Central memory CD4-positive, alpha-beta T cell (primary cell): ENCODE results near the gene IGFL3.
"Not testable (repeated sequence)": the region's sequence is repeated elsewhere in the genome, so short reads cannot be mapped to it uniquely, and the experiment has no call there.

Source experiments
- DNase-seq: peaks from one replicate; pipeline ENCODE4 v3.0.0; 2022

IGFL3 gene

DNA sequence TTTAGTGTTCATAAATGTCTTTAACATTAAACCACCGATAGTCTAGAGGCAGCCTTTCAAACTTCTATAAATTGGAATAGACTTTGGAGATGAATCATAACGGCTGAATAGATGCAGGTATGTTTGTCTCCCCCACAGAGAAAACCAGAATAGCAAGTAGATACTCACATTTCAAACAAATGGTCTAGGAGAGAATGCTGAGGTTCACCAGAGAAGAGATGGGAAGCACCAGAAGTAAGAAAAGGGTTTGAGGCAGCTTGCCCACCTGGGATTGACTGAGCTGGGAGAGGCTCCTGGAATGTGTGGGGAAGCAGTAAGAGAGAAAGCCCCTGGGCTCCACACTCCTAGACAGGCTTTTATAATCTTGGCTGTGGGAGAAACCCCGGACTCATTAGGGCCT lies 6.4 kb downstream of the IGFL3 start:
- no peak for DNase-seq

DNA sequence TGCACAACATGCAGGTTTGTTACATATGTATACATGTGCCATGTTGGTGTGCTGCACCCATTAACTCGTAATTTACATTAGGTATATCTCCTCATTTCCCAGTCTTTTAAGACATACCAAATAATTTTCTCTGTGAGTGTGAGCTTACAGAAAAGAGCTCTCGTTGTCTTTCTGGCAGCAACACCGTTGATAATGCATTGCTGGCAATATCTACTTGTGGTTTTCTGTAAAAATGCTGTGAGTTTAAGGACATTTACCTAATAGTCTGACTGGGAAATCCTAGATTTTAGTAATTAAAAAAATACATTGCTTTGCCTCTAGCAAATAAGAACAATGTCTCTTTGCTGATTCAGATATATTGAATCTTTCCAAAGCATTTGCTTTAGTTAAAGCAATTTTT lies 8.4 kb downstream of the IGFL3 start:
- no peak for DNase-seq

DNA sequence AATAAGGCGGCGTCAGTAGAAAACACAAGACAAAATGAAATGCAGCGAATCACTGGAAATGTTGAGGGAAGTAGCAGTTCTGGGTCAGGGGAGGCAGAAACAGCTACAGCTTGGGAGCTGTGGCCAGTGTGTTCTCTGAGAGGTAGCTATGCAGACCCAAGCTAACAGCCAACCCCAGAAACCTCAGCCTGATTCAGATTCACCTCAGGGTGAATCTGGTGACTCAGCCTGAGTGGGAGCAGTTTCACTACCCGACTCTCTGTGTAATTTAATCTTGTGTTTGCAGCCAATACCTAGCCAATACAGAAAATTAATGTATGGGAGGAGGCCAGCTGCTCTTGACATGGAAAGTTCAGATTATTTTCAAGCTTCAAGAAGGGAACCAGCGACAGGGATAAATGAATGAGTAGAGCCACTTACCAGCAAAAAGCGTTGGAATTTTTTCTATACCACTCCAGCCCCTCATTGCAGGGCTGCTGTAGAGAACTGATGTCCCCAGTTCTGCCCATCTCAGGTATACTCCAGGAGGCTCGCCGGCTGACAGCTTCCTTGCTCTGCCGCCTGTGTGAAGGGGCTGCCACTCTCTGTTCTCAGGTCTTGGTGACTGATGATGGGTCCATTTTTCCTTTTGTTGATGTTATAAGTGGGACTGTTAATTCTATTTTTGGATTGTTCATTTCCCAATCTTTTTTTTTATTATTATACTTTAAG lies 8.9 kb downstream of the IGFL3 start:
- no peak for DNase-seq

DNA sequence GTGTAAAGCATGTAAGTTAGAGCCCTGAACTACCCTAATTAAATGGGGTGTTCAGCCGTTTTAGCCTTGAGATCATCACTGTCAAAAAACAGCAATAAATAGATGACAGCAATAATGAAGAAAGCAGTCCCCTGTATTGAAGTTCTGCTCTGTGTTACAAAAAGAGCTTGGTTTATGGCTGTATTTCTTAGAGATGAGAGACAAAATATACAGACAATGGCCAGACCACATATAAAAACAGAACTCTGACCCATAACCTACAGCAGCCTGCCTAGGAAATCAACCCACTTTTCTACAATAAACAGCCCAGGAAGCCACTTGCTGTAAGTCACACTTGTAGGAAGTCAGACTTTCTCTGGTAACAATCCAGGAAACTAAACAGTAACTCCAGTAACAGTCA lies 10.8 kb downstream of the IGFL3 start:
- no peak for DNase-seq

DNA sequence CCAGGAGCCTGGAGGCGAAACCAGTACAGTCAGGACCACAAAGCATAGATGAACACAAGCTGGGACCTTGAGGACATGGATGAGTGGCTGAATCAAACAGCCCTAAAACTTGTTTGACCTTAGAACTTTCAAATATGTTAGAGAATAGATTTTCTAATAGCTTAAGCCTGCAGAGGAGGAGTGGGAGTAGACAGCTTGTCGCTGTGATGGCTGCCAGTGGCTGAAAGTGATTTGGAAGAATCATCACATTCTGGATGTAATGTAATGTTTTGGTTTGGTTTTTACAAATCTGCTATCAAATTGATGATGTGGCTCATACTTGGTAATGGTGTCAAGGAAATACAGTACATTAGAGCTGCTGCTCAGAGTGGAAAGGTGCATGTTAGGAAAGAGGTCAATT lies 12.0 kb downstream of the IGFL3 start:
- DNase-seq, result no peak

DNA sequence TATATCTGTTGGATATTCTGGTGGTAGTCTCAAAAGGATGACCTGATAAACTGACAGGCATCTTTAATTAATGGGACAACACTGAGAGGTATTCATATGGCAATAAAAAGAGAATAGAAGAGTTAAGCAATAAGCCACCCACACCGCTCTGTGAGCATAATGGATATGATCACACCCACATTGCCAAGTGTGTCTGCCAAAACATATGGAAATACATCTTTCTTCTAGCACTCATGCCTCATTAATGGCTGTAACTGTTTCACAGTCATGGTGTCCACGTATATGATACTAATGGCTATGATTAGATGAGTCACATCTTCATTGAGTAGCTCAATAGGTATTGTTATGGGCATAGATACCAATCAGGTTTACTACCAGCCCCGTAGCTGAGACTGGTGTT lies 13.1 kb downstream of the IGFL3 start:
- DNase-seq, result no peak

DNA sequence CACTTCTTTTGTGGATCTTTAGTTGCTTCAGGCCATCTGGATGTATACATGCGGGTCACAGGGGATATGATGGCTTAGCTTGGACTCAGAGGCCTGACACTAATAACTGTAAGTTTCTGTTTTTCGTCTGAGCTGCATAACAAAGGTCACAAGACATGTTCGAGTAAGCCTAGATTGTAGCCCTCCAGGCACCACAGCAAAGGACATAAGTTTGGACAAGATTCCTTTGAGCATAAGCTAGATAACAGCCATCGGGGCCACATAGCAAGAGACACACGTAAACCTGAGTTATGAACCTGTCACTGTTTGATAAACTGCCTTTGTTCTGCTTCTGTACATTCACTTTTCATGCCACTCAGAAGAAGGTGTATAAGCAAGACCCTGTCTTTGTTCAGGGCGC lies 14.6 kb downstream of the IGFL3 start:
- DNase-seq, result no peak

DNA sequence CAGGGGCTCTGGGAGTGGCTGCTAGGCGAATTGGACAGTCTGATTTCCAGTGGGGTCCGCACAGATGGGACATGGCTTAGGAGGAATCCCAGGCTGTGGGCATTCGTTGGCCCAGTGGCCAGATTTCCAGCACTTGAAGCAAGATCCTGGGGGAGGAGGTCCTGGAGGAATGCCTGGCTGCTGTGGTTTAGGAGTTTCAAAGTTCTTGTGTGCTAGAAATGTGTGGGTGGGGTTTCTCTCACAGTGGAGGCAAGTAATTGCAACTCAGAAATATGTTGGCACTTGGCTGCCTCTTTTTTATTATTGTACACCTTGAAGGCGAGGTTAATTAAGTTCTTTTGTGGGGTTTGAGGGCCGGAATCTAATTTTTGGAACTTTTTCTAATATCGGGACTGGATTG lies 17.1 kb downstream of the IGFL3 start:
- no peak for DNase-seq

DNA sequence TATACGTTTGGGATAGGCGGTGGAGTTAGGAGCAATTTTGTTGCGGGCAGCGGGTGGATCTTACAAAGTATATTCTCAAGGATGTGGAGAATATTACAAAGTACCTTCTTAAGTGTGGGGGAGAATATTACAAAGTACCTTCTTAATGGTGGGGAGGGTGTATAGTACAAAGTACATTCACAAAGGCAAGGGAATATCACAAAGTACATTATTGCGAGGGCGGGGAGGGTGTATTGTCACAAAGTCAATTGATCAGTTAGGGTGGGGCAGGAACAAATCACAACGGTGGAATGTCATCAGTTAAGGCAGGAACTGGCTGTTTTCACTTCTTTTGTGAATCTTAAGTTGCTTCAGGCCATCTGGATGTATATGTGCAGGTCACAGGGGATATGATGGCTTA lies 22.2 kb downstream of the IGFL3 start:
- not testable (repeated sequence) for DNase-seq

DNA sequence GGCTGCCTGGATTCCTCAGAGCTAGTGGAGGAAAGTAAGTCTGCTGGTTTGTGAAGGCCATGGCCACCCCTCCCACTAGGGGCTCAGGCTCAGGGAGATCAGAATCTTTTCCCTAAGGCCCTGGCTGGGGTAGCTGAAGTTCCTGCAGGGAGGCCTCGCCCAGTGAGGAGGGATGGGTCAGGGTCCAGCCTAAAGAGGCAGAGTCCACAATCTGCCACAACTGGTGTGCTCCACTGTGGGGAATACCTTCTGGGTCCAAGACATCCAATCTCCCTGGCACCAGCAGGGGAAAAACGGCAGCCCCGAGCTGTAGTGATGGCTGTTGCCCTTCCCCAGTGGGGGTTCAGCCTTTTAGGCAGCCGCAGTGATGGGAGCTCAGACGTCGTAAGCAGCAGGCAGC lies 23.2 kb downstream of the IGFL3 start:
- DNase-seq, result no peak

DNA sequence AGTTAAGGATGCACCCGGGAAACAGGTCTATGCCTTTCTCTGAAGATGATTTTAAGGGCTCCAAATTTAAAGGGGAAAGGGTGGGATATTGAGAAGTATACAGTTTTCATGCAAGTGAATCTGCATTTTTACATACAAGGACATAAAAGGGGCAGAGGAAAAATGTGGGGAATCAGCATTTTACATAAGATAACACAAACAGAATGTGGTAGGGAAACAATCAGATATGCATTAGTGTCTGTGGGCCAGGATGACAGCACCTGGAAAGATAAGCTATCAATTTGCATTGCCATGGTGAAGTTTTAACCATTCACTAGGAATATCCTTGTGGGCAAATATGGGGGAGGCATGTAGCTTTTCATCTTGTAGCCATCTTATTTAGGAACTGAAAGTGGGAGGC lies 24.1 kb downstream of the IGFL3 start:
- DNase-seq, result no peak

DNA sequence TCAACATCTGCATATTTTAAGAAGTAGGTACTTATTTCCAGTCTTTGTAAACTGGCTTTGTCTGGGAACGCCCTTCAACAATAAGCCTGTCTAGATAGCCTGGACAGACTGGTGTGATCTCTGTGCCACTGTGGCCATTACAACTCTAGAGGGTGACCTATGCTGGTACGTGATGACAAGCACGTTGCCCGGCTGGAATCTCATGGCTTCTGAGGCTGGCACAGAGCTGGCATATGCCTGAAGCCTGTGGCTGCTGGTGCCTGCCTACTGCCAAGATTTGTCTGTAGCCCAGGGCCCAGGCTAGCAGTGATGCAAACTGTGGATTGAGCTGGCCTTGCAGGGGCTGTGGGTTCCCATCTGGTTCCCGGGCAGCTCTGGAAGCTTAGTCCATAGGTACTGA lies 34.0 kb downstream of the IGFL3 start:
- DNase-seq, result no peak

DNA sequence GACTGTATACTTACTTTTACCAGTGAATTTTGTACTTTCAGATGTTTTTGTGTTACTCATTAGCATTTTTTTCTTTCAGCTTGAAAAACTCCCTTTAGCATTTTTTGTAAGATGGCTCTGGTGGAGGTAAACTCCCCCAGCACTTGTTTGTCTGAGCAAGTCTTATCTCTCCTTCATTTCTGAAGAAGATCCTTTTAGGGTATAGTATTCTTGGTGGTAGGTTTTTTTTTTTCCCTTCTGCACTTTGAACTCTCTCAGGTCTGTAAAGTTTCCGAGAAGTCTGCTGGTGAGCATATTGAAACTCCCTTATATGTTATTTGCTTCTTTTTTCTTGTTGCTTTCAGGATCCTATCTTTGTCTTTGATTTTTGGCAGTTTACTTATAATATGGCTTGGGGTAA lies 35.1 kb downstream of the IGFL3 start:
- no peak for DNase-seq

DNA sequence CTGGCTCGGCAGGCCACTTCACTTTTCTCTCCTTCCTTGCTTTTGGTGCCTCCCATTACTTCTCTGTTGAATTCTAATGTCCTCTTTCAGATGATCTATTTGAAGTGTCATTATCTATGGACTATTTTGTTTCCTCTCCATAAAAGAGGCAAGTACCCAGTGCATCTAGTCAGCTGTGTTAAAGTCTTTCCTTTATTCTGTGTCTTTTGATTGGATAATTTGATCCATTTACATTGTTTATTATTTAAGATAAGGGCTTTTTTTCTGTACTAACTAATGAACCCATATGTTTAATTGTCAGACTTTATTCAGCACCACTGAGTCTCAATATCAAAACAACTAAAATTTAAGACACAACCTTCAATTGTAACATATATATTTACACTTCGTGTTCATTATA lies 36.4 kb downstream of the IGFL3 start:
- DNase-seq, result no peak

DNA sequence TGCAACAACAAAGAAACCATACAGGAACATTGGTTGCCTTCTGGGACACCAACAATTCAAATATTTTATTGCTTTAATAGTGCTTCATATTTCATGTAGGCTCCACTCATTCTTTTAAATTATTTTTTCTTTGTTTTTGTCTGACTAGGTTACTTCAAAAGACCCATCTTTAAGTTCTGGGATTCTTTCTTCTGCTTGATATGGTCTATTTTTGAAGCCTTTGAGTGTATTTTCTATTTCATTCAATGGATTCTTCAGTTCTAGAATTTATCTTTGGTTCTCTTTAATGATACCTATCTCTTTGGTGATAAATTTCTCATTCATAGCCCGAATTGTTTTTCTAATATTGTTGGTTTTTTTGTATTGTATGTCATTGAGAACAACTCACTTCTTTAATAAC lies 38.6 kb downstream of the IGFL3 start:
- DNase-seq, result no peak

DNA sequence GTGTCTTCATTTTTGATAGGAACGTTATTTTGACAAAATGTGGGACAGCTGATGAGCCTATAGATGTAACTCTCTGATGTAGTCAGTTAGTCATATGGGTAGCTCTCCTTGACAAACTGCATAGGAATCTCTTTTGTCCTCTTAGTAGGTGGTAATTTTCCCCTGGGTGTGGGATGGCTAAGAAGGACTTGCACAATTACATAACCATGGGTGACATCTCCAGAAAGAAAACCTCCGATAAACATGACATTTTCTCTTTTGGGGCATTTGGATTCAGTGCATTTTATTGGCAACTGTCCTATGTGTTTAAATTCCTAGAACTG lies 41.8 kb downstream of the IGFL3 start:
- no peak for DNase-seq

DNA sequence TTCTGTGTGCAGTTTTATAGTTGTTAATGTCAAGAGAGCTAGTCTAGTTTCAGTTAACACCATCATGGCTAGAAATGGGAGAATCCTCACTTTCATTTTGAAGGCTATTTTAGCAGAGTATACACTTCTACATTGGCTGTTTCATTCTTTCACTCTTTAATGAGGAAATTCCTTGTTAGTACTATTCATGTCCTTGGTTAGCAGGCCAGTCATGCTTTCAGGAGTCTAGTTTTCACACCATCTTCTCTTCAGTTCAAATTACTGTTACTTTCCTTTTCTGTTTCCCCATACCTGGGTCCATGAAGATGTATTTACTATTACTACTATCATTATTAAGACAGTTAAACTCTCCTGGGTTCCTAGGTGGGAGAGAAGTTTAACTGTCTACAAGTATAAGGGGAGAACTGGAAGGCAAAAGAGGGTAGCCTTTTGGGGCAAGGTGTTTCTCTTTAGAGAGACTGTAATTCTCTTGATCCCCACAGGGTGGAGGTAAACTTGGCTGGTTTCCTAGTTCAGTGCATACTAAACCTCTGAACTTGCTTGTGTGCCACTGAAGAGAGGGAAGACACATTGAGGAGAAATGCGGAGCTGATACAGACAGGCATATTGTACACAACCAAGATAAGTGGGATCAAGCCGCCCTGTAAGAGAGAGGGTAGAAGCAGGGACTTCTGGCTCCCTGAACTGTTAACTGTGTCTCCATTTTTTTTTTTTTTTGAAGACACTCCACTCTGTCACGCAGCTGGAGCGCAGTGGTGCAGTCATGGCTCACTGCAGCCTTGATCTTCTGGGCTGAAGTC lies 42.4 kb downstream of the IGFL3 start:
- no peak for DNase-seq

DNA sequence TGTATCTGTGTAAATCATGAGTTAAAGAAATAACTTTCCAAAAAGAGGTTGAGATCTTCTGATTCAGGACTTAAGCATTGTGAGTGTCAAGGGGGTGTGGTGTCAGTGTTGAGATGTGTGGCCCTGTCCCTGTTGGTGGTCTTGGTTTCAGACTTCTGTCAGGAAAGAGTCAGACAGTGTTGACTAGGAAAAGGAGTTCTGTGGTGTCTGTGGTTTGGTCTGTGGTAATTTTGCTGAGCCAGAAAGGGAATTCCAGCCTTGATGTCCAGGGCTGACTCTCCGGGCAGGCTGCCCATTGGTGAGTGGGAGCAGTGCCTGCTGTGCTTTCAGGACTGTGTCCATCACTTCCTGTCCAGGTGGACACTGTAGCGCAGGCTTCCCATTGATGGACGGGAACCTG lies 43.9 kb downstream of the IGFL3 start:
- no peak for DNase-seq

DNA sequence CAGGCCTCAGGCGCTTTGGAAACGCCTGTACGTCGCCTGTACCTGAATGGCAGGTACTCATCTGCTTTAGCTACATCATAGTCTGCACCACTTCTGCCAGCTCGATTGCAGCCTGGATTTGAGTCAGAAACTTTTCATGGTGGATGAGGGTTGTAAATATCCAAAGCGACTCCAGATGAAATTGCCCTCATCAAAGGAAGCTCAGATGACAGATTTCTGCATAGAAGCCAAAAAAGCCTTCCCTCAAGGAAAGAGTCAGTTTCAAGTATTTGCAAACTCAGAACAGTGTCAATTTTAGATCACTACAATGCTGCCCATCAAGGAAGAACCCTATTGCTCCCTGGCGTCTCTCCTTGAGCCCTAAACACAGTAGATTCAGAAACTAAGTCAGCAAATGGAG lies 44.9 kb downstream of the IGFL3 start:
- DNase-seq, result no peak

DNA sequence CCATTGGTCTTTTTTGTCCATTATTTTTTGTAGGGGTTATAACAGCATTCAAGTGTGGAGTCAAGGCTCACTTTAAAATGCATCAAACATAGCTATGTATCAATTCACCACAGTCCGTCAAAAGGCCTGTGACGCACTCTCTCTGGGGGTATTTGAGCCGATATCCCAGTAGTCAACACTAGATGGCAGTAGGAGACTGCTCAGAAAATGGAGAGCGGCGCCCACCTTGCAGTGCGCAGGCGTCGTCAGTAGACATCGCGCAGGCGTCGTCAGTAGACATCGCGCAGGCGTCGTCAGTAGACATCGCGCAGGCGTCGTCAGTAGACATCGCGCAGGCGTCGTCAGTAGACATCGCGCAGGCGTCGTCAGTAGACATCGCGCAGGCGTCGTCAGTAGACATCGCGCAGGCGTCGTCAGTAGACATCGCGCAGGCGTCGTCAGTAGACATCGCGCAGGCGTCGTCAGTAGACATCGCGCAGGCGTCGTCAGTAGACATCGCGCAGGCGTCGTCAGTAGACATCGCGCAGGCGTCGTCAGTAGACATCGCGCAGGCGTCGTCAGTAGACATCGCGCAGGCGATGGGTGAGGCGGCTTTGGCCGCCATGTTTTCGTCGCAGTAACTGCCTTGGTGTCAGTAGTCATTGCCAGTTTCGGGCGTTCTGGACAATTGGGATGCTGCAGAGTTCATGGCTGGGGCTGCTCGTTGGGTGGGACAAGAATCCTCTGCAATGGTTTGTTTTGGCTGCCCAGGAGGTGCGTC lies 45.7 kb downstream of the IGFL3 start:
- DNase-seq, result not testable (repeated sequence)

DNA sequence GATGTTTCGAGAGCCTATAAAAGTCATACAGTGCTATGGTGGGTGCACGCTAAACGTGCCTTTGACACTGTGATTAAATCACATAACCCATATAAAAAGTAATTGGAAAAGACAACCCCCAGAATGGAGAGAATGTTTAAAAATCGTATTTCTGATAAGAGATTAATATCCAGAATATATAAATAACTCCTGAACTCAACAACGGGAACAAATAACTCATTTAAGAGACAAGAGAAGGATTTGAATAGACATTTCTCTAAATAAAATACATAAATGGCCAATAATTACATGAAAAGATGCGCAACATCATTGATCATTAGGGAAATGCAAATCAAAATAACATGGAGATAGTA lies 46.7 kb downstream of the IGFL3 start:
- no peak for DNase-seq

DNA sequence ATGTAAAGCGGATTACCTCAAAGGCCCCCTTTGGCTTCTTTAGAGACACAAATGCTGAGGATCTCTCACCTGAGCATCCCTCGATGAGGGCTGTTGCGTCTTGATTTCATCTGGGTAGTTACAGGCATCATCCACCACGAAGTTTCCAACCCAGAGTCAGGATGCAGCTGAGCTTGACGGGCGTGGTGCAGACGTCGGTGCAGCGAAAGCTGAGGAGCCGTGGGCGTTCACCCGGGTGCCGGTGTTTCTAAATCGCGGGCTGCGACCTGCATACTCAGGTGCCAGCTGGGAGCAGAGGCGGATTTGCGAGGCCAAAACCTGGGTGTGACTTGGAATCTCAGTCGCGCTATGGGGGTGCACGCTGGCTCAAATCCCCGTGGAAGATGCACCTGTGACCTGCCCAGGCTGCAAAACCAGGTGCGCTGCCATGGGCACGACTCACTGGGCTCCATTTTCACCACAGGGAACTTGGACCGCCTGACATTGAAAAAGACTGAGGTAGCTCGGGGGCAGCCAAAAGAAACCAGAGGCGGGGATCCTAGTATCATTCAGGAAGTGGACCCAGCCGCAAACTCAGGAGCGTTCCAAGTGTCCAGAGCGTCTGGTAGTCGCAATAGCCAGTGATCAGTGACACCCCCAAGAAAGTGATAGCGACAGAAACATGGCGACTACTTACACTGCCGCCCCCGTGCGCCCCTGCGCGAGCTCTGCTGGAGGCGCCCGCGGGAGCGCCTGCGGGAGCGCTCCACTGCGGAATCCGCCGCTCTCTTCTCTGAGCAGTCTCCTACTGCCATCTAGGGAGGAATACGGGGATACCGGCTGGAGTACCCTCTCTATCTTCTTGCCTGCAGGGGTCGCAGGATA lies 47.3 kb downstream of the IGFL3 start:
- no peak for DNase-seq
